Esophagus squamous epithelium (tissue), 4 donors: ENCODE measurements around the gene RFTN1.

Source experiments
- CTCF ChIP-seq, 6 experiments: fragments of 450-650 bp in 4 of 6; fragments of 200-600 bp in 2 of 6; sonication (generic) in 2 of 6; IDR thresholded peaks; one replicate each; pipeline ENCODE4 v1.5.1; 2016 to 2019; ENCODE audit warnings: antibody characterized with exemption in 6 of 6, mild to moderate bottlenecking in 4 of 6, moderate library complexity in 4 of 6
- POLR2A ChIP-seq, 4 donors: fragments of 450-650 bp; IDR thresholded peaks; one replicate each; pipeline ENCODE4 v1.6.1; 2017; ENCODE audit warnings: antibody characterized with exemption in 4 of 4, mild to moderate bottlenecking in 4 of 4, moderate library complexity in 3 of 4

- no peak for TF ChIP-seq CTCF (IDR thresholded peaks at IDR 0.05)
- TF ChIP-seq POLR2A (IDR thresholded peaks at IDR 0.05) = no peak
Measured at GRCh38 chr3:16449369-16449768, 64.1 kb downstream of the RFTN1 start.
